Loucy (cell line): ENCODE results near the gene ANO1.

Experiments
- H2AFZ ChIP-seq: fragments of 200-600 bp; sonication (generic); 2 replicates; pipeline ENCODE4 v1.6.0; 2016; ENCODE audit warnings: antibody characterized with exemption, mild to moderate bottlenecking, low read length, moderate library complexity
- H3F3A ChIP-seq: fragments of 200-600 bp; 2 replicates; pipeline ENCODE4 v1.6.0; 2016; ENCODE audit warnings: antibody characterized with exemption, low read depth, mild to moderate bottlenecking
- H3K27me3 ChIP-seq: fragments of 200-600 bp; sonication (generic); 2 replicates; pipeline ENCODE4 v1.6.1; 2014; ENCODE audit warnings: low read length, mild to moderate bottlenecking; ENCODE audit not compliant: insufficient read depth, poor library complexity, severe bottlenecking
- H3K36me3 ChIP-seq: fragments of 200-600 bp; sonication (generic); 2 replicates; pipeline ENCODE4 v1.6.1; 2016; ENCODE audit warnings: low read length; ENCODE audit not compliant: insufficient read depth
- H3K4me1 ChIP-seq: fragments of 200-600 bp; sonication (generic); 2 replicates; pipeline ENCODE4 v1.5.1; 2014; ENCODE audit warnings: low read length, mild to moderate bottlenecking; ENCODE audit not compliant: insufficient read depth, poor library complexity, severe bottlenecking
- H3K4me2 ChIP-seq: fragments of 200-600 bp; sonication (generic); 2 replicates; pipeline ENCODE4 v1.6.0; 2014; ENCODE audit warnings: antibody characterized with exemption, low read length, low read depth, mild to moderate bottlenecking; ENCODE audit not compliant: poor library complexity, severe bottlenecking
- H3K4me3 ChIP-seq: fragments of 200-600 bp; sonication (generic); 2 replicates; pipeline ENCODE4 v1.5.1; 2014; ENCODE audit warnings: low read length, mild to moderate bottlenecking, mixed read lengths; ENCODE audit not compliant: poor library complexity, severe bottlenecking
- H3K79me2 ChIP-seq: fragments of 200-600 bp; sonication (generic); 2 replicates; pipeline ENCODE4 v1.6.1; 2014; ENCODE audit warnings: low read length; ENCODE audit not compliant: insufficient read depth
- H3K9ac ChIP-seq: fragments of 200-600 bp; sonication (generic); 2 replicates; pipeline ENCODE4 v1.6.0; 2014; ENCODE audit warnings: mild to moderate bottlenecking, low read depth, low read length, moderate library complexity; ENCODE audit not compliant: poor library complexity, severe bottlenecking
- H3K9me2 ChIP-seq: fragments of 200-600 bp; sonication (generic); replicated peaks from 2 replicates; pipeline ENCODE4 v1.6.1; 2016; ENCODE audit warnings: low read depth, low read length, mixed read lengths
- H3K9me3 ChIP-seq: fragments of 200-600 bp; sonication (generic); 2 replicates; pipeline ENCODE4 v1.6.1; 2014; ENCODE audit warnings: mild to moderate bottlenecking, antibody characterized with exemption, low read length, low read depth; ENCODE audit not compliant: insufficient read depth
- H4K20me1 ChIP-seq: fragments of 200-600 bp; sonication (generic); 2 replicates; pipeline ENCODE4 v1.6.0; 2014; ENCODE audit warnings: antibody characterized with exemption, low read length, mild to moderate bottlenecking; ENCODE audit not compliant: insufficient read depth, poor library complexity, severe bottlenecking
- CTCF ChIP-seq: fragments of 200-600 bp; sonication (generic); conservative IDR thresholded peaks from 2 replicates; pipeline ENCODE4 v1.5.1; 2014; ENCODE audit warnings: mild to moderate bottlenecking, antibody characterized with exemption, low read length
- EZH2phosphoT487 ChIP-seq: fragments of 200-600 bp; IDR thresholded peaks from 2 replicates; pipeline ENCODE4 v1.6.1; 2018; ENCODE audit warnings: antibody characterized with exemption, mild to moderate bottlenecking, moderate library complexity, borderline replicate concordance

The ANO1 gene

GRCh38 chr11:70230840-70231710 is 153.0 kb downstream of the ANO1 start:
- no peak for TF ChIP-seq EZH2phosphoT487
- TF ChIP-seq CTCF, result no peak
- H3K4me3 ChIP-seq, result no peak overlapping the region
- H3F3A ChIP-seq, result no peaks in the 10 kb centered on the region
- H3K9me3 ChIP-seq, result no peaks in the 10 kb centered on the region
- no peaks in the 10 kb centered on the region for H3K27me3 ChIP-seq
- no peaks in the 10 kb centered on the region for H3K9me2 ChIP-seq
- no peaks in the 10 kb centered on the region for H3K4me1 ChIP-seq
- no peaks in the 10 kb centered on the region for H3K36me3 ChIP-seq
- no peak overlapping the region for H3K9ac ChIP-seq
- no peaks in the 10 kb centered on the region for H4K20me1 ChIP-seq
- H3K4me2 ChIP-seq, result no peak overlapping the region
- no peaks in the 10 kb centered on the region for H3K79me2 ChIP-seq
- no peak overlapping the region for H2AFZ ChIP-seq

GRCh38 chr11:70233034-70233433 is 154.9 kb downstream of the ANO1 start:
- Histone ChIP-seq H2AFZ (no peak overlapping the region), H3K9ac (no peak overlapping the region), H3K4me1 (no peaks in the 10 kb centered on the region), H4K20me1 (no peaks in the 10 kb centered on the region), H3F3A (no peaks in the 10 kb centered on the region), H3K4me2 (no peak overlapping the region), H3K27me3 (no peaks in the 10 kb centered on the region), H3K79me2 (no peaks in the 10 kb centered on the region), H3K9me2 (no peaks in the 10 kb centered on the region), H3K36me3 (no peaks in the 10 kb centered on the region), H3K4me3 (no peak overlapping the region), H3K9me3 (no peaks in the 10 kb centered on the region)
- no peak for TF ChIP-seq EZH2phosphoT487
- TF ChIP-seq CTCF, result no peak

- Histone ChIP-seq H3K9me3 (no peaks in the 10 kb centered on the region), H2AFZ (no peak overlapping the region), H3K4me2 (no peak overlapping the region), H3K79me2 (no peaks in the 10 kb centered on the region), H4K20me1 (no peaks in the 10 kb centered on the region), H3K4me3 (no peak overlapping the region), H3K36me3 (no peaks in the 10 kb centered on the region), H3K27me3 (no peaks in the 10 kb centered on the region), H3K9ac (no peak overlapping the region), H3K9me2 (no peaks in the 10 kb centered on the region), H3K4me1 (no peaks in the 10 kb centered on the region), H3F3A (no peaks in the 10 kb centered on the region)
- TF ChIP-seq EZH2phosphoT487, result no peak
- TF ChIP-seq CTCF, result no peak
Measured at GRCh38 chr11:70233511-70233934, 155.4 kb downstream of the ANO1 start.
